ENCODE data around the gene NUP188. TPM values are rescaled to one million over a fixed set of nuclear protein-coding genes. Genes with fewer than 3 reads are reported as not detected.

The NUP188 gene
- total and polyA plus RNA-seq, 10 of the 15 experiments (the other 5 are each of a cell fraction or from before 2014, with no cell fraction given), result 1.4 to 73.7 (median 48.9) TPM

DNA sequence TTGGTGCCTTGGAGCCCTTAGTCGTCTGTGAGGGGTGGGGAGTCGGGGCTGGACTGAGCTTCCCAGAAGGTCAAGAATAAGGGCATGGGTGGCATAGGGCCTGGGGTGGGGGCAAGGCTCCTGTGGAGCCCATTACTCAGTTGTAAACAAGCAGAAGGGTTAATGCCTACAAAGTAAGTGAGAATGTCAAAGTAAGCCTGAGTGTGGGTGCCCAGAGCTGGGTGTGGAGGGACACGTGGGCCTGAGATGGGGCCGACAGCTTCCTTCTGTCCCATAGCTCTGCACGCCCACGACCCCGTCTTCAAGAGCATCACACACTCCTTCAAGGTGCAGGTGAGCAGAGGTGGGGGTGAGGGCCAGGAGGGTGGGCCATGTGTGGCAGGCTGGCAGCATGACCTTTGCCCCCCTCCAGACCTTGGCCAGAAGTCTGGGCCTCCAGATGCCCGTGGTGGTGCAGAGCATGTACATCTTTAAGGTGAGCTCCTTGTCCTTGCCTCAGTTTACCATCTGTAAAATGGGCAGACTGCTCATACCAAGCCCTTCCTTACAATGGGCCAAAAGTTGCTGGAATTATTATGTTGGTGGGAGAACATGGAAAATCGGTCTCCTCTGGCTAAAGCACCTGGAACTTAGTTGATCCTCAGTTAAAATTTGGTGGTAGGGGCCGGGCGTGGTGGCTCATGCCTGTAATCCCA lies 11.2 kb upstream of the NUP188 start (continued):
- TF ChIP-seq, protein P1, sequence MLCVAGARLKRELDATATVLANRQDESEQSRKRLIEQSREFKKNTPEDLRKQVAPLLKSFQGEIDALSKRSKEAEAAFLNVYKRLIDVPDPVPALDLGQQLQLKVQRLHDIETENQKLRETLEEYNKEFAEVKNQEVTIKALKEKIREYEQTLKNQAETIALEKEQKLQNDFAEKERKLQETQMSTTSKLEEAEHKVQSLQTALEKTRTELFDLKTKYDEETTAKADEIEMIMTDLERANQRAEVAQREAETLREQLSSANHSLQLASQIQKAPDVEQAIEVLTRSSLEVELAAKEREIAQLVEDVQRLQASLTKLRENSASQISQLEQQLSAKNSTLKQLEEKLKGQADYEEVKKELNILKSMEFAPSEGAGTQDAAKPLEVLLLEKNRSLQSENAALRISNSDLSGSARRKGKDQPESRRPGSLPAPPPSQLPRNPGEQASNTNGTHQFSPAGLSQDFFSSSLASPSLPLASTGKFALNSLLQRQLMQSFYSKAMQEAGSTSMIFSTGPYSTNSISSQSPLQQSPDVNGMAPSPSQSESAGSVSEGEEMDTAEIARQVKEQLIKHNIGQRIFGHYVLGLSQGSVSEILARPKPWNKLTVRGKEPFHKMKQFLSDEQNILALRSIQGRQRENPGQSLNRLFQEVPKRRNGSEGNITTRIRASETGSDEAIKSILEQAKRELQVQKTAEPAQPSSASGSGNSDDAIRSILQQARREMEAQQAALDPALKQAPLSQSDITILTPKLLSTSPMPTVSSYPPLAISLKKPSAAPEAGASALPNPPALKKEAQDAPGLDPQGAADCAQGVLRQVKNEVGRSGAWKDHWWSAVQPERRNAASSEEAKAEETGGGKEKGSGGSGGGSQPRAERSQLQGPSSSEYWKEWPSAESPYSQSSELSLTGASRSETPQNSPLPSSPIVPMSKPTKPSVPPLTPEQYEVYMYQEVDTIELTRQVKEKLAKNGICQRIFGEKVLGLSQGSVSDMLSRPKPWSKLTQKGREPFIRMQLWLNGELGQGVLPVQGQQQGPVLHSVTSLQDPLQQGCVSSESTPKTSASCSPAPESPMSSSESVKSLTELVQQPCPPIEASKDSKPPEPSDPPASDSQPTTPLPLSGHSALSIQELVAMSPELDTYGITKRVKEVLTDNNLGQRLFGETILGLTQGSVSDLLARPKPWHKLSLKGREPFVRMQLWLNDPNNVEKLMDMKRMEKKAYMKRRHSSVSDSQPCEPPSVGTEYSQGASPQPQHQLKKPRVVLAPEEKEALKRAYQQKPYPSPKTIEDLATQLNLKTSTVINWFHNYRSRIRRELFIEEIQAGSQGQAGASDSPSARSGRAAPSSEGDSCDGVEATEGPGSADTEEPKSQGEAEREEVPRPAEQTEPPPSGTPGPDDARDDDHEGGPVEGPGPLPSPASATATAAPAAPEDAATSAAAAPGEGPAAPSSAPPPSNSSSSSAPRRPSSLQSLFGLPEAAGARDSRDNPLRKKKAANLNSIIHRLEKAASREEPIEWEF (IDR thresholded peaks at IDR 0.05; ENCODE audit: insufficient replicate concordance, low read depth, low read length), result no peak
- no peak for TF ChIP-seq CBX3 (IDR thresholded peaks at IDR 0.05; ENCODE audit: borderline replicate concordance, low read depth)
- no peak for TF ChIP-seq TBL1XR1 (IDR thresholded peaks at IDR 0.05; ENCODE audit: low read depth, low read length)
- TF ChIP-seq SIX5 (IDR thresholded peaks at IDR 0.05; ENCODE audit: low read depth, low read length, severe bottlenecking), result no peak
- TF ChIP-seq TAF1 (IDR thresholded peaks at IDR 0.05; ENCODE audit: borderline replicate concordance, low read depth, low read length), result no peak

Measured in GM12878 (cell line).